ENCODE results near the gene NRAS.

The NRAS gene

GRCh38 chr1:114676115-114676514 lies 40.5 kb downstream of the NRAS start:
- DNase-seq (ENCODE audit: low read depth in 3 of 3), result no peak

GRCh38 chr1:114671939-114672275 lies 44.7 kb downstream of the NRAS start:
- no peak for DNase-seq (ENCODE audit: low read depth in 3 of 3)

DNA sequence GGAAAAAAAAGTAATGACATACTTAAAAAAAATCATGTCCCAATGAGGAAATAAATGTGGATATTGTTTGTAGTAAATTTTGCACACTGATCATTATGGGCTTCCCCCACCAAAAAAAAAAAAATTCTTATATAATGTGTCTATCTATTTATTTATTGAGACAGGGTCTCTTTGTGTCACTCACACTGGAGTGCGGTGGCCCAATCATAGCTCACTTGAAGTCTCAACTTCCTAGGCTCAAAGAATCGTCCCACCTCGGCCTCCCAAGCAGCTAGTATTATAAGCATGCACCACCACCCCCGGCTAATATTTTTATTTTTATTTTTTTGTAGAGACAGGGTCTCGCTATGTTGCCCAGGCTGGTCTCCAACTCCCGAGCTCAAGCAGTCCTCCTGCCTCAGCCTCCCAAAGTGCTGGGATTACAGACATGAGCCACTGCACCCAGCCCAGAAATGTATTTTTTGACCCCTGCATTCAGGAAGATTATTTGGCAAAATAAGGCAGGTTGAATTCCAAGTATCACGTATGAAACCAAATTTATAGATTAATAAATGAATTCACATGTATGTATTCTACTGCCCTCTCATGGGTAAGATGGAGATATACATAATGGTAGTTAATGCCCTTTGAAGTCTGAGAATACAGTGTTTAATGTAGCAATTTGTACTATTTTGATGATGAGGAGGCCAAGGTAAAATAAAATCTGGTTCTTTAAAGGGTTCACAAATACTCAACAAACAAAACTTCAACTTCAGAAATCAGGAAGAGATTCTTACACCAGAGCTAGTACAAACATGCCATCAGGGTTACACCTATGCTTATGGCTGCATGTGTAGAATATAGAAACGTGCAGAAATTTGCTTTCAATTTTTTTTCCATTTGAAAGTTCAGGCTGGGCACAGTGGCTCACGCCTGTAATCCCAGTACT lies 45.3 kb downstream of the NRAS start:
- DNase-seq (ENCODE audit: low read depth in 3 of 3), result no peak

DNA sequence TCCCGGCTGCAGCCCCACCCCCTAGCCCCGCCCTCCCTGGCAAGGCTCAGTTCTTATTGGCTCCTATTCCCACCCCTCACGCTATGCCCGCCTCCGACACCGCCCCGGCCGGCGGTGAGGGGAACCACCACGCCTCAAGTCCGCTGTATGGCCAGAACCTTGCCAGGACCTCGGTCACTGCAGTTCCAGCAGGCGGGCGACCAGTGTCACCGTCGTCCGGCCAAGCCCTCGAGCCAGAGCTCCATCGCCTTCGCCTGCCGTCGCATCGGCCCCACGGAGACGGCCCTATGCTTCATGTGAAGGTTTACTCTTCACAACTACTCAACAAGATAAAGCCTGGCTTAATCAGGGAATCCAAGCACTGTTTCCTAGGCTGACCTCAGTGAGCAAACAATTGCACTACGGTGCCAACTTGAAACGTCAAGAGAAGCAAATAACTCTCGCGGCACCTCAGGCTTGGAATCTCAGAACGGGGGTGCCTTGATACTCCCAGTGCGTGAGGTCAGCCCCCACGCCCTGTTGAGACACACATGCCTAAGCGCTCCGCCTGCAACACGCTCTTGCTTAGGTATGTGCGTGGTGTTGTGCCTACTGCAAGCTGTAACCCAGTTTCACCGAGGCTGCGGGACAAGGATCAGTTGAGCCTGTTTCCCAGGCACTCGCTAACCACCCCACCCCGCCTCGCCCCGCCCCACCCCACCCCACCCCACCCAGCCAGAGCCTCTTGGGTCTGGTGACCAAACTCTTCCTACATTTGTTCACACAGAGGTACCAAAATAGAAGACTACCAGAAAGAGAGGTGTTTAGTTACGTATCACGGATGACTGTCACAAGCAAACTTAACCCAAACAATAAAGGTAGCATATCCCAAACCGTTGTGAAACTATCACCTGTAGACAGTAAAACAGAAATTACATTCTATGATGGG lies 46.2 kb downstream of the NRAS start:
- DNase-seq (ENCODE audit: low read depth in 3 of 3), result peak; percentile 64 to 88 (median 70)

GRCh38 chr1:114669562-114670082 lies 46.9 kb downstream of the NRAS start, which contains the start of gene DENND2C:
TSS of gene DENND2C (minus strand) at chr1:114670049. CDS start at chr1:114625984, 44,065 bp downstream.
- DNase-seq (ENCODE audit: low read depth in 3 of 3), result no peak

DNA sequence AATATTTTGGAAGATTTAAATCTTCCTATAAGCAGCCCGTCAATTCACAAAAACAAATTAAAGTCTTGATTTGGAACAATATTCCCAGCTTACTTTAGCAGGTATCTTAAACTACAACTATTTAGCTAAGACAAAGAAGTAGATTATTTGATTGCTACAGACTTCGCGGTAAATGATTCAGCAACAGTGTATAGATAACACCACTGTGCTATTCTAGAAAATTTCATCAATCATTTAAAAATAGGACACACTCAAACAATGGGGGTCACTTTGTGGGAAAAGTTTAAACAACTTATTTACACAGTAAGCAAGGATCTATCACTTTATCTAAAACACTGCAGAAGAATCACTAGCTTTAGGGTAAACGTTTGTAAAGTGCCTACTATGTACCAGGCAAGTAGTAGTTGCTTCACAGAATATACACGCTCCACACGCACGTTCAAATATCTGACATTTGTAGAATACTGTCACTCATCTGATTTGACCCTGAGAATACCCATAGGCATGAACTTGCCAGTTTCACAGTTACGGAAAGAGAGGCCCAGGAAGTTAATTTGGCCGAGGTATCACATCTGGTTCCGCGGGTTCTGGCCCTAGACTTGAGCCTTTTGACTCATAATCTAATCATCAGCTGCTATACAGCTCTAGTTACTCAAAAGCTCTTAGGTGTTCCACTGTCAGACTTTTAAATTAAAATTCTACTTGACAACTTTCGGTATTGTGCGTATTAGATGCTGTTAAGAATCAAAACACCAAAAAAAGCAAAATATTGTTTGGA lies 47.6 kb downstream of the NRAS start:
- no peak for DNase-seq (ENCODE audit: low read depth in 3 of 3)

GRCh38 chr1:114668373-114668772 lies 48.2 kb downstream of the NRAS start:
- no peak for DNase-seq (ENCODE audit: low read depth in 3 of 3)

GRCh38 chr1:114666954-114667353 lies 49.6 kb downstream of the NRAS start:
- no peak for DNase-seq (ENCODE audit: low read depth in 3 of 3)

- no peak for DNase-seq (ENCODE audit: low read depth in 3 of 3)
Measured at GRCh38 chr1:114660238-114660637, 56.3 kb downstream of the NRAS start.

Measured in stimulated activated CD4-positive, alpha-beta T cell treated with anti-CD3 and anti-CD28 coated beads, TNF-alpha, amount 100 ng/mL, for 24 hours (primary cell).